RPMI7951 (cell line): Measurements from ENCODE around the gene DLG2. TPM values are rescaled to one million over a fixed set of nuclear protein-coding genes. Genes with fewer than 3 reads are reported as not detected.

Experiments
- DNase-seq: peaks from one replicate; pipeline ENCODE4 v3.0.0-alpha.2; 2012; ENCODE audit warnings: low read depth
- total RNA-seq: library from RNA; depleted of rRNA; stranded (reverse); fragments of >200 nt; shearing (Covaris generic); gene quantifications from 2 replicates; pipeline ENCODE4 v1.2.3, GENCODE V29; 2014

DLG2 gene
- total RNA-seq, 1 experiment from 2014 or later = 0.36 TPM

- DNase-seq = no peak
These were observed 1130.0 kb downstream of the DLG2 start for GRCh38 chr11:84497181-84497580.

- DNase-seq = no peak
These were observed 1131.0 kb downstream of the DLG2 start for GRCh38 chr11:84496122-84496521.

GRCh38 chr11:84480131-84480530 lies 1147.0 kb downstream of the DLG2 start:
- DNase-seq = no peak

GRCh38 chr11:84476581-84476980 lies 1150.6 kb downstream of the DLG2 start:
- DNase-seq = no peak

GRCh38 chr11:84471501-84471900 lies 1155.6 kb downstream of the DLG2 start:
- no peak for DNase-seq

GRCh38 chr11:84468235-84468634 lies 1158.9 kb downstream of the DLG2 start:
- DNase-seq = no peak

- no peak for DNase-seq
These were observed 1162.1 kb downstream of the DLG2 start for GRCh38 chr11:84465040-84465439.

GRCh38 chr11:84455691-84456090 lies 1171.5 kb downstream of the DLG2 start:
- DNase-seq = no peak

- DNase-seq = no peak
These were observed 1174.9 kb downstream of the DLG2 start for GRCh38 chr11:84452211-84452610.

GRCh38 chr11:84438565-84438964 lies 1188.6 kb downstream of the DLG2 start:
- DNase-seq = no peak

- DNase-seq = no peak
These were observed 1189.8 kb downstream of the DLG2 start for GRCh38 chr11:84437071-84437980.

- DNase-seq = no peak
These were observed 1196.5 kb downstream of the DLG2 start for GRCh38 chr11:84430661-84431060.

- DNase-seq = no peak
These were observed 1201.5 kb downstream of the DLG2 start for GRCh38 chr11:84425673-84426072.

GRCh38 chr11:84420271-84420670 lies 1206.9 kb downstream of the DLG2 start:
- no peak for DNase-seq

- DNase-seq = no peak
These were observed 1207.5 kb downstream of the DLG2 start for GRCh38 chr11:84419616-84420015.

- DNase-seq = no peak
These were observed 1212.2 kb downstream of the DLG2 start for GRCh38 chr11:84414920-84415319.

GRCh38 chr11:84413549-84413948 lies 1213.6 kb downstream of the DLG2 start:
- no peak for DNase-seq

- no peak for DNase-seq
These were observed 1214.3 kb downstream of the DLG2 start for GRCh38 chr11:84412862-84413261.

- DNase-seq = no peak
These were observed 1218.2 kb downstream of the DLG2 start for GRCh38 chr11:84408946-84409411.

GRCh38 chr11:84407091-84407490 lies 1220.1 kb downstream of the DLG2 start:
- no peak for DNase-seq

- no peak for DNase-seq
These were observed 1229.0 kb downstream of the DLG2 start for GRCh38 chr11:84398017-84398626.

GRCh38 chr11:84396521-84396920 lies 1230.6 kb downstream of the DLG2 start:
- DNase-seq = no peak

GRCh38 chr11:84390441-84391078 lies 1236.6 kb downstream of the DLG2 start:
- DNase-seq = no peak
